Mesenchymal stem cell (in vitro differentiated cells and primary cell): Measurements from ENCODE around the gene METTL25B.
A peak's percentile ranks its signal among the peaks of the same experiment; 100 is the strongest.

Source experiments
- DNase-seq: peaks from one replicate; pipeline ENCODE4 v3.0.0-alpha.2; 2013
- H2AFZ ChIP-seq: one replicate; pipeline ENCODE4 v1.6.1; 2013; ENCODE audit warnings: low read depth, mild to moderate bottlenecking, control low read depth, inconsistent platforms, low read length, moderate library complexity
- H2AK5ac ChIP-seq: 2 replicates; pipeline ENCODE4 v1.6.1; 2013; ENCODE audit warnings: low read length, moderate library complexity, mild to moderate bottlenecking, inconsistent platforms; ENCODE audit not compliant: severe bottlenecking
- H2BK120ac ChIP-seq: one replicate; pipeline ENCODE4 v1.6.1; 2013; ENCODE audit warnings: low read depth, mild to moderate bottlenecking, inconsistent platforms, low read length, moderate library complexity
- H2BK12ac ChIP-seq, 2 experiments: one replicate each; pipeline ENCODE4 v1.6.1; 2013; ENCODE audit warnings: inconsistent platforms in 2 of 2, low read length in 2 of 2, mild to moderate bottlenecking in 2 of 2, moderate library complexity in 2 of 2, control low read depth in 1 of 2
- H2BK15ac ChIP-seq: one replicate; pipeline ENCODE4 v1.6.1; 2013; ENCODE audit warnings: mild to moderate bottlenecking, low read depth, inconsistent platforms; ENCODE audit not compliant: poor library complexity, severe bottlenecking
- H2BK5ac ChIP-seq: 2 replicates; pipeline ENCODE4 v1.6.1; 2013; ENCODE audit warnings: low read depth, mild to moderate bottlenecking, low read length, control low read depth, inconsistent platforms; ENCODE audit not compliant: poor library complexity, severe bottlenecking
- H3K14ac ChIP-seq, 2 experiments: one replicate each; pipeline ENCODE4 v1.6.1; 2013; ENCODE audit warnings: inconsistent platforms in 2 of 2, low read length in 2 of 2, control low read depth in 1 of 2, mild to moderate bottlenecking in 1 of 2, moderate library complexity in 1 of 2
- H3K18ac ChIP-seq, 2 experiments: one replicate each; pipeline ENCODE4 v1.6.1; 2013; ENCODE audit warnings: inconsistent platforms in 2 of 2, low read length in 2 of 2, control low read depth in 1 of 2, low read depth in 1 of 2, mild to moderate bottlenecking in 1 of 2
- H3K23ac ChIP-seq, 2 experiments: one replicate each; pipeline ENCODE4 v1.6.1; 2013; ENCODE audit warnings: inconsistent platforms in 2 of 2, low read length in 2 of 2, mild to moderate bottlenecking in 2 of 2, moderate library complexity in 2 of 2, control low read depth in 1 of 2
- H3K27ac ChIP-seq: 2 replicates; pipeline ENCODE4 v1.5.1; 2013; ENCODE audit warnings: mild to moderate bottlenecking, moderate library complexity, low read length, control low read depth, inconsistent platforms; ENCODE audit not compliant: poor library complexity, severe bottlenecking
- H3K27me3 ChIP-seq, 2 experiments: 2 replicates each; pipeline versions ENCODE4 v1.6.1 to v1.7.0; 2013; ENCODE audit warnings: low read length in 2 of 2, mild to moderate bottlenecking in 2 of 2, moderate library complexity in 2 of 2, control low read depth in 1 of 2, inconsistent platforms in 1 of 2; ENCODE audit not compliant: control insufficient read depth in 1 of 2, insufficient read depth in 1 of 2
- H3K36me3 ChIP-seq, 2 experiments: 2 replicates each; pipeline versions ENCODE4 v1.6.1 to v1.7.0; 2013; ENCODE audit warnings: low read length in 2 of 2, control low read depth in 1 of 2, inconsistent platforms in 1 of 2, low read depth in 1 of 2, mild to moderate bottlenecking in 1 of 2; ENCODE audit not compliant: insufficient read depth in 2 of 2, control insufficient read depth in 1 of 2
- H3K4ac ChIP-seq, 2 experiments: one replicate each; pipeline ENCODE4 v1.6.1; 2013; ENCODE audit warnings: inconsistent platforms in 2 of 2, low read length in 2 of 2, mild to moderate bottlenecking in 2 of 2, moderate library complexity in 2 of 2, control low read depth in 1 of 2, low read depth in 1 of 2
- H3K4me1 ChIP-seq: 2 replicates; pipeline ENCODE4 v1.6.1; 2013; ENCODE audit warnings: low read depth, low read length, control low read depth; ENCODE audit not compliant: control insufficient read depth, insufficient read depth
- H3K4me2 ChIP-seq: 2 replicates; pipeline ENCODE4 v1.6.1; 2013; ENCODE audit warnings: low read length, mild to moderate bottlenecking, inconsistent platforms; ENCODE audit not compliant: poor library complexity, severe bottlenecking
- H3K4me3 ChIP-seq, 2 experiments: 2 replicates each; pipeline versions ENCODE4 v1.5.1 to v1.7.0; 2013; ENCODE audit warnings: low read length in 2 of 2, mild to moderate bottlenecking in 2 of 2, control low read depth in 1 of 2, low read depth in 1 of 2; ENCODE audit not compliant: insufficient read depth in 1 of 2
- H3K79me1 ChIP-seq: replicated peaks from 2 replicates; pipeline ENCODE4 v1.6.1; 2013; ENCODE audit warnings: mild to moderate bottlenecking, control low read depth, low read length, inconsistent platforms; ENCODE audit not compliant: poor library complexity, severe bottlenecking
- H3K9ac ChIP-seq: 2 replicates; pipeline ENCODE4 v1.7.0; 2013; ENCODE audit warnings: mild to moderate bottlenecking, low read length, moderate library complexity
- H3K9me3 ChIP-seq: 2 replicates; pipeline ENCODE4 v1.7.0; 2013; ENCODE audit warnings: mild to moderate bottlenecking, low read length; ENCODE audit not compliant: control insufficient read depth
- H4K8ac ChIP-seq: one replicate; pipeline ENCODE4 v1.6.1; 2013; ENCODE audit warnings: inconsistent platforms, mild to moderate bottlenecking, low read length, moderate library complexity
- H4K91ac ChIP-seq: one replicate; pipeline ENCODE4 v1.6.1; 2013; ENCODE audit warnings: mild to moderate bottlenecking, low read length, inconsistent platforms
- WGBS: methylation state at CpG from one replicate; pipeline ENCODE4 v1.1.7; 2013; ENCODE audit warnings: mixed read lengths; 5-methylcytosine and 5-hydroxymethylcytosine counted together

Gene METTL25B

DNA sequence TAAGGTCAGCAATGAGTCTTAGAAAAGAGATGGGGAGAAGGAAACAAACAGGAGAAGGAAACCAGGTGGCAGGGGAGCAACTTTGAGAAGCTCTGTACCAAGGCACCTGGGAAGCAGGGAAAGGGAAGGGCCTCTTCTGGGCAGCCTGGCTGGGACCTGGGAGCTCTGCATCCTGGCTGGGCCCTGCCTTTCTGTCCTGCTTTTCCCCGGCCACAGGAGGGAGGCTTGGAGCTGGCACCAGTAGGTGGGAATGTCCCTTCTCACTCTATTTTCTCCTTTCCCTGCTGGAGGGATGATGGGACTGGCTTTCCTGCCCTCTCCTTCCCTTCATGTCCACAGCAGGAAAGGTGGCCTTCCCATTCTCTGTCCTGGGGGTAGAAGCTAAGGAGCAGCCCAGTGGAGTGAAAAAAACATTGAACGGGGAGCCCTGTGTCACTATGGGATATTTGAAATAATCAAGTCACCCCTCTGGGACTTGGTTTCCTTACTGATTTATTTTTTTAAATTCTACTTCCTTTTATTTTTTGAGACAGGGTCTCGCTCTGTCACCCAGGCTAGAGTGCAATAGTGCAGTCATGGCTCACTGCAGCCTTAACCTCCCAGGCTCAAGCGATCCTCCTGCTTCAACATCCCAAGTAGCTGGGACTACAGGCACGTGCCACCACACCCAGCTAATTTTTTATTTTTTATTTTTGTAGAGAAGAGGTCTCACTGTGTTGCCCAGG is 45.9 kb upstream of the METTL25B start:
- Histone ChIP-seq H3K79me1 (no peaks in the 10 kb centered on the region), H2AK5ac (no peak overlapping the region), H2AFZ (no peak overlapping the region), H3K4me2 (no peak overlapping the region), H3K27me3 (peaks cover 0 to 27% of the 10 kb centered on the region in 2 experiments), H3K9ac (no peak overlapping the region), H3K4ac (no peak overlapping the region), H3K23ac (no peak overlapping the region), H2BK120ac (no peak overlapping the region), H3K27ac (no peak overlapping the region), H2BK15ac (no peak overlapping the region), H4K91ac (no peak overlapping the region), H3K18ac (no peak overlapping the region), H3K14ac (no peak overlapping the region), H3K4me3 (no peak overlapping the region), H2BK12ac (no peak overlapping the region), H4K8ac (no peak overlapping the region), H3K36me3 (no peaks in the 10 kb centered on the region), H3K4me1 (peaks cover 4% of the 10 kb centered on the region), H2BK5ac (no peak overlapping the region), H3K9me3 (no peaks in the 10 kb centered on the region)
- no peak for DNase-seq
- WGBS, result 94% methylated on average over 1 of the region's 5 CpGs

DNA sequence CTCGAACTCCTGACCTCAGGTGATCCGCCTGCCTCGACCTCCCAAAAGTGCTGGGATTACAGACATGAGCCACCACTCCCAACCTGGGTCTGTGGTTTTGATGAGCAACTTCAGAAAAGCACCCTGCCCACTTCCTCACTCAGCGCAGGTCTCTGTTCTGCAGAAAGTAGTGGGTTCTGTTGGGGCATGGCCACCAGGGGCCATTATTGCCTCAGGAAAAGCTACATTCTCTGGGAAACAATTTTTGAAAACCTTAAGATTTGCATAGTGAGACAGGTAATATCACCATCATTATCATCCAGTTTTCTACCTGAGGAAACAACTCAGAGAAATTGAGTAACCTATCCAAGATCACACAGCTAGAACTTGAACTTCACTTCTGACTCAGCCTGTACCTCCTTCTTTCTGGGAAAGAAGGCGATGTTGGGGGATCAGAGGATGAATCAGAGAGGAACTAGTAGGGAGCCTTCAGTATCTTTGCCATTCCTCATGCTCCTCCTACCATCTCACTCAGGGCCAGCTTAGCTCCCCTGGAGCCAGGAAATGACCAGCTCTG is 44.0 kb upstream of the METTL25B start:
- no peaks in the 10 kb centered on the region for H3K79me1 ChIP-seq
- H3K27me3 ChIP-seq, result peaks cover 0 to 21% of the 10 kb centered on the region in 2 experiments
- WGBS, result 83% methylated on average over 4 of the region's 5 CpGs

DNA sequence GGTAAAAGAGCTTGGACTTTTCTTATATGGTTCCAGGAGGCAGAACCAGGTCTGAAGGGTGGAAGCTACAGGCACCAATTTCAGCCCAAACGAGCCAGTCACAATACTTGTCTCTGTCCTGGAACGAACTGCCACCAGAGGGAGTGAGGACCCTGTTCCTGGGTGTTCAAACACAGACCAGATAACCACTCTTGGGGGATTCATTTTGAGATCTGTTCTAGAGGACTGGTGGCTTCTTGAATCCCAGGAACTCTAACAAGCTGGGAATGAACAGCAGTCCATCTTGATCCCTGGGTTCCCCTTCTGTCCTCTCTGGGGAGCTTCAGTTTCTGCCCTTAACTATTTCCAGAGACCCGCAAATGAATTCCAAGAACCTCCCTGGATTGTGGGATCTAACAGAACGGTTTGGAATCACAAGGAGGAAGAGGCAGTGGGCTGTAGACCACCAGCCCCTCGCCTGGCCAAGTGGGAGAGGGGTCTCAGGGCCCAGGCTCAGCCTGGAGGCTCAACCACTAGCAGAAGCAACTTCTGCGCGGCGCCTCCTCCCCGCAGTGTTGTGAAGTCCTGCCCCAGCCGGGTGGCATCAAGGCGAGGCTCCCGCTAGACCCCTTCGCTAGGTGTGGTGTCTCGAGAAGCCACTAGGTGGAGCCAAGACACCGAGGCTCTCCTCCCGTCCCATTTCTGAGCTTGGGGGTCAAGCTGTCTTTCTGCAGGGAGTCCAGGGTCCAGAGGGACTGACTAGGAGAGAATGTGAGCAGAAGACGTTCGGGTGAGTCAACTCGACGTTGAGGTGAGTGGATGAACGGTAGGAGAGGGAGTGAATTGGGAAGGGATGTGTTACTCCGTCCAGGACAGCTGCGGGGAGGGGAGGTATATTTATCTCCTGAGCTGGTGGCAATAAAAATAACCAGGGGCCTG is 39.0 kb upstream of the METTL25B start:
- Histone ChIP-seq H4K91ac (no peak overlapping the region), H3K27me3 (peaks cover 0 to 42% of the 10 kb centered on the region in 2 experiments), H3K36me3 (no peaks in the 10 kb centered on the region), H2BK15ac (no peak overlapping the region), H2AFZ (peak overlapping the region; percentile 84), H3K14ac (no peak overlapping the region), H3K27ac (no peak overlapping the region), H2BK120ac (no peak overlapping the region), H3K4ac (no peak overlapping the region), H2AK5ac (no peak overlapping the region), H3K79me1 (no peaks in the 10 kb centered on the region), H3K18ac (peak overlapping the region in 1 of 2 experiments; percentile 44), H3K4me2 (peak overlapping the region; percentile 85), H3K9me3 (no peaks in the 10 kb centered on the region), H2BK12ac (peak overlapping the region in 1 of 2 experiments; percentile 94), H3K23ac (no peak overlapping the region), H2BK5ac (no peak overlapping the region), H4K8ac (peak overlapping the region; percentile 65), H3K4me1 (peaks cover 42% of the 10 kb centered on the region), H3K9ac (peak overlapping the region; percentile 72), H3K4me3 (peak overlapping the region in 1 of 2 experiments; percentile 70)
- peak; percentile 87 for DNase-seq
- 1% methylated on average over 23 of the region's 23 CpGs for WGBS

More for the DNA sequence above, 44.0 kb upstream of the METTL25B start:
- Histone ChIP-seq H3K9me3 (no peaks in the 10 kb centered on the region), H2BK15ac (no peak overlapping the region), H2AK5ac (no peak overlapping the region), H2BK120ac (no peak overlapping the region), H3K36me3 (no peaks in the 10 kb centered on the region), H4K8ac (no peak overlapping the region), H3K4me1 (peaks cover under 1% of the 10 kb centered on the region), H3K18ac (no peak overlapping the region), H3K23ac (no peak overlapping the region), H2BK12ac (no peak overlapping the region), H4K91ac (no peak overlapping the region), H2AFZ (no peak overlapping the region), H3K14ac (no peak overlapping the region), H2BK5ac (no peak overlapping the region), H3K4ac (no peak overlapping the region), H3K4me2 (no peak overlapping the region), H3K27ac (no peak overlapping the region), H3K4me3 (peak overlapping the region in 1 of 2 experiments; percentile 9), H3K9ac (peak overlapping the region; percentile 54)
- no peak for DNase-seq
